ENCODE results near the gene RHOH.

DNA sequence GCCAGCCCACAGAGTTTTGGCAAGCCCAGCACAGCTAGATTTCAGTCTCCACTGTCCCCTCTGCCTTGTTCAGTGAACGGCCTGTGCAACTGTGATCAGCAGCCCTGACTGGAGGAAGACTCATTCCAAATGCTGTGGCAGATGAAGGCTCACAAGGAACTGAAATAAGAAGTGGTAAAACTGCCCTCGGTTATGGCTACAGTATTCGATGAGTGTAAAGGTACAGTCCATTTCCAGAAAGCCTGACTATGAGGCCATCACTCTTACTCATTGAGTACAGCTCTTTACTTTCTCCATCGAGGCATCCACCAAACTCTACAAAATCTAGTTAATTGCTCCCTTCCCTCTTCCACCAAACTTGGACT lies 69.1 kb downstream of the RHOH start:
- TF ChIP-seq, protein P1, sequence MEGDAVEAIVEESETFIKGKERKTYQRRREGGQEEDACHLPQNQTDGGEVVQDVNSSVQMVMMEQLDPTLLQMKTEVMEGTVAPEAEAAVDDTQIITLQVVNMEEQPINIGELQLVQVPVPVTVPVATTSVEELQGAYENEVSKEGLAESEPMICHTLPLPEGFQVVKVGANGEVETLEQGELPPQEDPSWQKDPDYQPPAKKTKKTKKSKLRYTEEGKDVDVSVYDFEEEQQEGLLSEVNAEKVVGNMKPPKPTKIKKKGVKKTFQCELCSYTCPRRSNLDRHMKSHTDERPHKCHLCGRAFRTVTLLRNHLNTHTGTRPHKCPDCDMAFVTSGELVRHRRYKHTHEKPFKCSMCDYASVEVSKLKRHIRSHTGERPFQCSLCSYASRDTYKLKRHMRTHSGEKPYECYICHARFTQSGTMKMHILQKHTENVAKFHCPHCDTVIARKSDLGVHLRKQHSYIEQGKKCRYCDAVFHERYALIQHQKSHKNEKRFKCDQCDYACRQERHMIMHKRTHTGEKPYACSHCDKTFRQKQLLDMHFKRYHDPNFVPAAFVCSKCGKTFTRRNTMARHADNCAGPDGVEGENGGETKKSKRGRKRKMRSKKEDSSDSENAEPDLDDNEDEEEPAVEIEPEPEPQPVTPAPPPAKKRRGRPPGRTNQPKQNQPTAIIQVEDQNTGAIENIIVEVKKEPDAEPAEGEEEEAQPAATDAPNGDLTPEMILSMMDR (IDR thresholded peaks at IDR 0.05 in 4 of 5, conservative IDR thresholded peaks at IDR 0.05 in 1 of 5) = no peak
- TF ChIP-seq POLR2A (IDR thresholded peaks at IDR 0.05) = no peak
